GM15510 (cell line): Measurements from ENCODE around the gene ATPAF2.

ENCODE experiments used
- POLR2A ChIP-seq: IDR thresholded peaks from 3 replicates; pipeline ENCODE4 v1.6.1; 2011; ENCODE audit warnings: borderline replicate concordance; ENCODE audit not compliant: insufficient read length; ENCODE audit errors: extremely low read depth

Gene ATPAF2

GRCh38 chr17:17971431-17972125 lies 67.4 kb downstream of the ATPAF2 start:
- TF ChIP-seq POLR2A: no peak

DNA sequence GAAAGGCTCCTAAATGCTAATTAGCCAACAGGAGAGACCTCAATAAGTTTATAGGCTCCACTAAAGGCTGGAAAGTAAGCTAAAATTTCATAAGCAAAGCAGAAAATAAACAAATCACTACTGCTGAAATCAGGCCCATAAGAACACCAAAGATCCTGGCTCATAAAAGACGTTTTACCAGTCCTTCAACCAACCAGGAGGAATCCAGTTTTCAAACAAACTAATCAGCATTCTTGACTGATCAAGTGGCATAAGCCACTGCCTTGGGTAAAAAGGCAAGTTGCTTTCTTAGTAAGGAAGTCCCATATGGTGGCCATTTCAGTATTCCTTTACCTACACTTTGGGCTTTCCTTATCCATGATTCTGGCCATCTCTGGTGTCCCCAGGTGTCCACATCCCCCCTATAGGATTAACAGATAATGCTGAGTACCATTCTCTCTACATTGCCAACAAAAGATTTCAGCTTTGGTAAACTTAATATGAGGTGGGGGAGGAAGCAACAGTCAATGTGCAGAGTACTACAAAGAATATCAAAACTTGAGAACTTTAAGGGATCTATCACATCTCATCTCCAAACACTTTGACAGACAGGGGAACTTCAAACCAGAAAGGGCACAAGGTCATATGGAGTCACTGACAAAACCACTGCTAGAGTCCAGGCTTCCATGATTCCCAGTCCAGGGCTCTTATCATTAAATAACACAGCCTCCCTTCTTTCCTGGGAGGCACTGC lies 68.1 kb downstream of the ATPAF2 start:
- TF ChIP-seq POLR2A: no peak
